GM12865 (cell line): ENCODE results near the gene CHST15.
A peak's percentile ranks its signal among the peaks of the same experiment; 100 is the strongest.

ENCODE experiments used
- DNase-seq: peaks from one replicate; pipeline ENCODE4 v3.0.0; 2010; ENCODE audit warnings: low read depth
- H3K4me3 ChIP-seq: 2 replicates; pipeline ENCODE4 v1.5.1; 2011; ENCODE audit warnings: mild to moderate bottlenecking, low read depth, low read length, control low read depth
- CTCF ChIP-seq: IDR thresholded peaks from 2 replicates; pipeline ENCODE4 v1.5.1; 2011; ENCODE audit warnings: low read length, control low read depth, low read depth, inconsistent platforms; ENCODE audit not compliant: insufficient read depth; ENCODE audit errors: missing control alignments

Gene CHST15

GRCh38 chr10:124127965-124128810, 34.8 kb upstream of the CHST15 start:
- no peak overlapping the region for H3K4me3 ChIP-seq
- DNase-seq, result no peak
- no peak for TF ChIP-seq CTCF

DNA sequence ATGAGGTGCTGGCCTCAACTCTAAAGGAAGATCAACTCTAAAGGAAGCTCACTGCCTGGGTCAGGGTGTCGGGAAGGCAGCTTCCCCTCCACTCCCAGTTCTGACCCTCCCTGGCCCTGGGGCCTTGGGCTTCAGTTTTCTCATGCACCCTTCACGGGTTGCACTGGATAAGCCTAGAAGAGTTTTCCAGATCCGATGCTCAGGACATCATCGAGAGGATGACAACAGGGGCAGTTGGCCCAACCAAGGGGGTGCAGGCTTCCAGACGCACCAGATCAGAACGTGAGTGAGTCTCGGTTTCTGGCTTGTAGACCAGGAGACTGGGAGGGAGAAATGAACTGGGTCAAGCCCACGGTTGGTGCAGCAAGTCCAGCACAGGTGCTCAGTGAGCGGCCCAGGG, 34.2 kb upstream of the CHST15 start:
- H3K4me3 ChIP-seq, result no peak overlapping the region
- no peak for TF ChIP-seq CTCF

GRCh38 chr10:124126983-124127385, 33.6 kb upstream of the CHST15 start:
- no peak for TF ChIP-seq CTCF
- no peak overlapping the region for H3K4me3 ChIP-seq
- no peak for DNase-seq

More for the DNA sequence above, 34.2 kb upstream of the CHST15 start:
- no peak for DNase-seq

GRCh38 chr10:124126145-124126982, 33.0 kb upstream of the CHST15 start:
- no peak for TF ChIP-seq CTCF
- no peak for DNase-seq
- H3K4me3 ChIP-seq, result no peak overlapping the region

- TF ChIP-seq CTCF, result peak; percentile 47
- peak; percentile 37 for DNase-seq
- no peak overlapping the region for H3K4me3 ChIP-seq
Measured at GRCh38 chr10:124125305-124126116, 32.1 kb upstream of the CHST15 start.

GRCh38 chr10:124124769-124125161, 31.4 kb upstream of the CHST15 start:
- no peak for DNase-seq
- no peak overlapping the region for H3K4me3 ChIP-seq
- TF ChIP-seq CTCF, result no peak
